Fibroblast of the aortic adventitia (primary cell): ENCODE data around the gene DMGDH. TPM values are rescaled to one million over a fixed set of nuclear protein-coding genes. Genes with fewer than 3 reads are reported as not detected.

ENCODE experiments used
- DNase-seq: peaks from one replicate; pipeline ENCODE4 v3.0.0-alpha.2; 2010; ENCODE audit warnings: low read depth
- H3K4me3 ChIP-seq: 2 replicates; pipeline ENCODE4 v1.5.1; 2011; ENCODE audit warnings: low read depth, mild to moderate bottlenecking, control low read depth, low read length, moderate library complexity
- CTCF ChIP-seq: IDR thresholded peaks from 2 replicates; pipeline ENCODE4 v1.5.1; 2011; ENCODE audit warnings: mild to moderate bottlenecking, low read length, control low read depth, inconsistent platforms; ENCODE audit not compliant: insufficient read depth
- total RNA-seq: library from RNA; depleted of rRNA; stranded (reverse); fragments of >200 nt; gene quantifications from 2 replicates; pipeline ENCODE4 v1.2.3, GENCODE V29; 2012; ENCODE audit warnings: low replicate concordance

The DMGDH gene
- total RNA-seq, 1 donor: 4.2 TPM

DNA sequence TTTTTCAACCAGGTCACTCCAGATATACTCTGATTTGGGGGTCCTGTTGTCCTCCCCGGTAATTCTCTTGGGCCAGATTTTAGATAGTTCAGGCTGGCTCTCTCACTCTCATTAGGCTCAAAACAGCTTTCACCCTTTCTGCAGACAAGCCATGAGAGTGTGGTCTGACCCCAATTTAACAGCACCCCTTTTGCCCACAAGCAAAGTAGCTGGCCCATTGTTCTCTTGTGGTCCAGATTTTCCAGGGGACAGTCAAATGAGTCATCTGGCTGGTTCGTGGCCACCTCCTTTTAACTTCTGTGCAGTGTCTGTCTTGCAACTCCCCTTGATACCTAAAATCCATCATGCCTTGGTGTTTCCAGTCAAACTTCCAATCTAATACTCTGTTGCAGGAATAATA is 16.6 kb upstream of the DMGDH start:
- no peak for TF ChIP-seq CTCF
- no peak for DNase-seq

GRCh38 chr5:79081779-79082178 is 12.3 kb upstream of the DMGDH start:
- no peak overlapping the region for H3K4me3 ChIP-seq
- TF ChIP-seq CTCF: no peak
- no peak for DNase-seq

More for the DNA sequence above, 16.6 kb upstream of the DMGDH start:
- H3K4me3 ChIP-seq: no peak overlapping the region

DNA sequence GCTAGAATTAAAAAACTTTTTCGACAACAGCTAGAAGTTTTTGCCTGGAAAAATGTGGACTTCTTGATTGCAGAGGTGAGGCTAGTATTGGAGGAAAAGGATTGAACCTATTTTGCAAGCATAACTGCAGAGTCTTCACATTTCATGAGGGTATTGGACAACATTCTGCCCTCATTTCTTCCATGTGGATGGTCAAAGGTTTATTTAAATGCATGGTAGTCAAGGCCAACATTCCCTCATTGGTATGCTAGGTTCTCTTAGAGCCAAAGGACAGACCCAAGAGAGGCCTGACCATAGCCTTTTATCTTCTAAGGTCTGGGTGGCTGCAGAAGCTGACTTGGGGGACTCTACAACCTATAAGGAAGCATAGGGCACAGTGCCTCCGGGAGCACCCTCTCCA is 11.3 kb upstream of the DMGDH start:
- H3K4me3 ChIP-seq: no peak overlapping the region
- DNase-seq: no peak
- no peak for TF ChIP-seq CTCF

GRCh38 chr5:79077680-79078365 is 8.3 kb upstream of the DMGDH start:
- H3K4me3 ChIP-seq: no peak overlapping the region
- DNase-seq: no peak
- TF ChIP-seq CTCF: no peak

GRCh38 chr5:79076819-79077218 is 7.3 kb upstream of the DMGDH start:
- no peak for TF ChIP-seq CTCF
- DNase-seq: no peak
- no peak overlapping the region for H3K4me3 ChIP-seq

- no peak for TF ChIP-seq CTCF
- no peak overlapping the region for H3K4me3 ChIP-seq
- DNase-seq: no peak
These were observed 6.4 kb upstream of the DMGDH start for GRCh38 chr5:79075646-79076426.
